SU-DHL-6 (cell line): ENCODE data around the gene HEATR5A.

Source experiments
- CTCF ChIP-seq: fragments of 200-600 bp; sonication (generic); IDR thresholded peaks from one replicate; pipeline ENCODE4 v1.5.1; 2017; ENCODE audit warnings: antibody characterized with exemption, mild to moderate bottlenecking, low read length, moderate library complexity; ENCODE audit not compliant: insufficient read depth, poor library complexity, severe bottlenecking
- EZH2phosphoT487 ChIP-seq: fragments of 200-600 bp; sonication (generic), shearing (Covaris generic); conservative IDR thresholded peaks from 2 replicates; pipeline ENCODE4 v1.6.1; 2018; ENCODE audit warnings: mild to moderate bottlenecking, antibody characterized with exemption, low read length, moderate library complexity, mixed read lengths

GRCh38 chr14:31401369-31401932 is 18.9 kb downstream of the HEATR5A start:
- TF ChIP-seq CTCF (no peak), EZH2phosphoT487 (no peak)
